Panc1 (cell line): ENCODE results near the gene WNT3. TPM values are rescaled to one million over a fixed set of nuclear protein-coding genes. Genes with fewer than 3 reads are reported as not detected.
A peak's percentile ranks its signal among the peaks of the same experiment; 100 is the strongest.

ENCODE experiments used
- ATAC-seq: fragments of 200-7000 bp; cut with Tn5 transposase; 2 replicates; pipeline ENCODE4 v1.9.1; 2020; ENCODE audit warnings: mild to moderate bottlenecking, moderate library complexity
- BruUV-seq: library from RNA; stranded (reverse); fragments of 400-500 nt; replicated peaks from 2 replicates; lab custom pipeline; 2021; lab: Mats Ljungman, UMichigan
- CTCF ChIA-PET: fragments of 300-600 bp; sonication (Branson Sonifier 250); formaldehyde crosslinking; loops from one replicate; lab custom pipeline; 2022; ENCODE audit warnings: antibody characterized with exemption; lab: Charles Lee
- POLR2A ChIA-PET: fragments of 300-600 bp; sonication (Branson Sonifier 250); formaldehyde crosslinking; loops from one replicate; lab custom pipeline; 2022; ENCODE audit warnings: antibody characterized with exemption; lab: Charles Lee
- DNase-seq: peaks from one replicate; pipeline ENCODE4 v3.0.0-alpha.2; 2010; ENCODE audit warnings: low read depth, low spot score
- H3K27ac ChIP-seq: 2 replicates; pipeline ENCODE4 v1.5.1; 2011; ENCODE audit warnings: mild to moderate bottlenecking, low read length, inconsistent platforms
- H3K27me3 ChIP-seq: fragments of 200-500 bp; sonication (Bioruptor generic); 2 replicates; pipeline ENCODE4 v1.6.0; 2014; ENCODE audit warnings: low read length, inconsistent platforms; ENCODE audit not compliant: control insufficient read depth, insufficient read depth
- H3K36me3 ChIP-seq: fragments of 200-500 bp; sonication (Bioruptor generic); 2 replicates; pipeline ENCODE4 v1.5.1; 2014; ENCODE audit warnings: inconsistent platforms, mild to moderate bottlenecking, low read length, moderate library complexity; ENCODE audit not compliant: control insufficient read depth, insufficient read depth
- H3K4me1 ChIP-seq: 2 replicates; pipeline ENCODE4 v1.5.1; 2011; ENCODE audit warnings: inconsistent platforms, mild to moderate bottlenecking, low read length, moderate library complexity; ENCODE audit not compliant: control insufficient read depth, insufficient read depth
- H3K4me3 ChIP-seq, 2 experiments: 2 replicates each; pipeline ENCODE4 v1.5.1; 2011 to 2012; ENCODE audit warnings: low read depth in 2 of 2, low read length in 2 of 2, mild to moderate bottlenecking in 2 of 2, inconsistent platforms in 1 of 2, moderate library complexity in 1 of 2
- H3K9me3 ChIP-seq: fragments of 200-500 bp; sonication (Bioruptor generic); 2 replicates; pipeline ENCODE4 v1.5.1; 2014; ENCODE audit warnings: low read depth, mild to moderate bottlenecking, inconsistent platforms, low read length, moderate library complexity; ENCODE audit not compliant: control insufficient read depth, insufficient read depth
- CTCF ChIP-seq: fragments of 450-650 bp; IDR thresholded peaks from 2 replicates; pipeline ENCODE4 v1.5.1; 2017; ENCODE audit warnings: mild to moderate bottlenecking
- POLR2AphosphoS5 ChIP-seq: IDR thresholded peaks from 2 replicates; pipeline ENCODE4 v1.6.1; 2012; ENCODE audit warnings: mild to moderate bottlenecking, low read depth, low read length, moderate library complexity
- REST ChIP-seq, 2 experiments: IDR thresholded peaks; 2 replicates each; pipeline ENCODE4 v1.6.1; 2011 to 2012; ENCODE audit warnings: low read depth in 2 of 2, control low read depth in 1 of 2, low read length in 1 of 2, mild to moderate bottlenecking in 1 of 2, moderate library complexity in 1 of 2; ENCODE audit not compliant: insufficient read depth in 1 of 2
- SIN3A ChIP-seq: IDR thresholded peaks from 2 replicates; pipeline ENCODE4 v1.6.1; 2012; ENCODE audit warnings: low read depth, mild to moderate bottlenecking, low read length, moderate library complexity, borderline replicate concordance; ENCODE audit not compliant: insufficient read depth
- TCF7L2 ChIP-seq: IDR thresholded peaks from 2 replicates; pipeline ENCODE4 v1.6.1; 2011; ENCODE audit warnings: mild to moderate bottlenecking, low read depth, low read length, inconsistent platforms
- in situ Hi-C: cut with HindIII; loops from 2 replicates; pipeline ENCODE4 v1.10.0; 2016; ENCODE audit warnings: low sequenced_read_pairs, low pct_unique_long_range_greater_than_20kb
- intact Hi-C: fragments of 100-400 bp; cut with micrococcal nuclease; formaldehyde crosslinking; loops from one replicate; pipeline ENCODE4 v1.10.0; 2022; ENCODE audit not compliant: unreplicated experiment
- total RNA-seq: library from RNA; stranded (reverse); gene quantifications from one replicate; pipeline ENCODE4 v1.2.1, GENCODE V29; 2021; ENCODE audit not compliant: unreplicated experiment

Gene WNT3
- total RNA-seq, 1 experiment from 2014 or later, result 3.4 TPM

- intact Hi-C loops, result no loop called here
- TF ChIP-seq POLR2AphosphoS5 (no peak), CTCF (no peak), TCF7L2 (no peak), REST (IDR thresholded peaks at IDR 0.05; ENCODE audit: insufficient read depth in 1 of 2, low read depth in 2 of 2, low read length in 1 of 2) (no peak), SIN3A (no peak)
- H3K27me3 ChIP-seq, result no peaks in the 10 kb centered on the region
- no peaks in the 10 kb centered on the region for H3K36me3 ChIP-seq
- DNase-seq (no peak), ATAC-seq (no peak)
- POLR2A ChIA-PET, result no interaction called here
- no TSS peak for BruUV-seq
- no peak overlapping the region for H3K27ac ChIP-seq
- in situ Hi-C loops, result no loop called here
- H3K4me3 ChIP-seq, result no peak overlapping the region
- no peaks in the 10 kb centered on the region for H3K4me1 ChIP-seq
- CTCF ChIA-PET, result no interaction called here
- H3K9me3 ChIP-seq, result no peaks in the 10 kb centered on the region
Observed at GRCh38 chr17:46783031-46783593, 35.4 kb downstream of the WNT3 start.

- intact Hi-C loops (no loop called here), in situ Hi-C loops (no loop called here)
- BruUV-seq, result no TSS peak
- H3K36me3 ChIP-seq, result no peaks in the 10 kb centered on the region
- ChIA-PET POLR2A (no interaction called here), CTCF (no interaction called here)
- TF ChIP-seq CTCF, result peak; percentile 87
- no peak for TF ChIP-seq SIN3A
- no peak overlapping the region for H3K27ac ChIP-seq
- ATAC-seq (peak; percentile 92), DNase-seq (no peak)
- H3K9me3 ChIP-seq, result no peaks in the 10 kb centered on the region
- no peaks in the 10 kb centered on the region for H3K4me1 ChIP-seq
- no peaks in the 10 kb centered on the region for H3K27me3 ChIP-seq
- H3K4me3 ChIP-seq, result no peak overlapping the region
Observed at GRCh38 chr17:46782250-46782953, 36.1 kb downstream of the WNT3 start.
